Measurements from ENCODE around the gene TMEM132D. TPM values are rescaled to one million over a fixed set of nuclear protein-coding genes. Genes with fewer than 3 reads are reported as not detected.

TMEM132D gene
- total and polyA plus RNA-seq, 2 of the 4 experiments (the other 2 are of a cell fraction) = not detected

DNA sequence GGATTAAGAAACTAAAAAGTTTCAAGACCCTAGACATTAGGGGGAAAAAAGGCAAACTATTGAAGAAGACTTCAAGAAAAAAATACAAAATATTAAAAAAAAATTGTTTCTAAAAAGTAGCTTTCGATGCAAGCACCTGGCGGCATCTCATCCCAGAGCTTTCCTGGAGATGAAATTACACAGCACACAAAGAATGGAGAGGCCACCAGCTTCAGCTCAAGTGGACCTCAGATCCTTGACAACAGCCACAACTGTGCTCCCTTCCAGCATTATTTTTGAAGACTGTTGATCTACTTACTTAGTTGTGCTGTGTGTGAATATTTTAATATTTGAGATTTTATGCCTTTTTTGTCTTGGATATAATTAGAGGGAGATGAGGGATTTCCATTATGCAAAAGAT lies 571.5 kb downstream of the TMEM132D start:
- Histone ChIP-seq H3K4ac (ENCODE audit: low read depth, low read length) (no peak overlapping the region), H3K18ac (ENCODE audit: low read depth, low read length) (no peak overlapping the region), H3K23ac (ENCODE audit: low read depth, low read length) (no peak overlapping the region), H3K4me1 (ENCODE audit: control insufficient read depth, insufficient read depth, low read length) (no peaks in the 10 kb centered on the region), H2AK9ac (replicated peaks; ENCODE audit: low read depth, low read length, poor library complexity) (no peak overlapping the region), H2AK5ac (ENCODE audit: low read depth, low read length) (no peak overlapping the region), H2BK15ac (ENCODE audit: low read depth, low read length) (no peak overlapping the region), H2AFZ (replicated peaks; ENCODE audit: low read length, poor library complexity) (no peak overlapping the region), H3K36me3 (ENCODE audit: control insufficient read depth, insufficient read depth, low read length) (no peaks in the 10 kb centered on the region), H3K9ac (ENCODE audit: low read depth, low read length) (no peak overlapping the region), H4K8ac (ENCODE audit: low read depth in 2 of 2, low read length in 2 of 2) (no peak overlapping the region), H2BK20ac (ENCODE audit: low read depth, low read length) (no peak overlapping the region), H2BK5ac (ENCODE audit: low read depth, low read length, poor library complexity, severe bottlenecking) (no peak overlapping the region), H3K9me1 (ENCODE audit: insufficient read depth, low read length) (no peaks in the 10 kb centered on the region), H3K14ac (replicated peaks; ENCODE audit: low read depth, low read length) (no peak overlapping the region), H3K9me3 (ENCODE audit: control insufficient read depth, insufficient read depth, low read length) (peaks cover 29% of the 10 kb centered on the region), H3K79me1 (ENCODE audit: low read depth in 1 of 2, low read length in 2 of 2) (no peaks in the 10 kb centered on the region), H4K5ac (ENCODE audit: low read depth, low read length) (no peak overlapping the region), H2BK120ac (ENCODE audit: low read depth, low read length) (no peak overlapping the region), H3K27ac (ENCODE audit: insufficient read depth, low read length) (no peak overlapping the region), H3K27me3 (ENCODE audit: control insufficient read depth, insufficient read depth, low read length) (no peaks in the 10 kb centered on the region), H3K56ac (ENCODE audit: extremely low read depth, insufficient read depth, low read length) (no peak overlapping the region), H3K4me3 (ENCODE audit: insufficient read depth, low read depth, low read length) (no peak overlapping the region), H3K4me2 (ENCODE audit: low read depth, low read length) (no peak overlapping the region), H4K91ac (ENCODE audit: insufficient read depth, low read depth, low read length) (no peak overlapping the region), H4K20me1 (ENCODE audit: insufficient read depth, low read length) (no peaks in the 10 kb centered on the region)
- no peak for DNase-seq
- dilution Hi-C loops (cut with HindIII; ENCODE audit: low sequenced_read_pairs, unreplicated experiment) (no loop called here), intact Hi-C loops (cut with micrococcal nuclease) (no loop called here), in situ Hi-C loops (cut with MboI; ENCODE audit: low sequenced_read_pairs) (no loop called here)
- ChIA-PET POLR2A (ENCODE audit: unreplicated experiment) (no interaction called here), CTCF (no interaction called here)
- BruUV-seq (replicated peaks) = no TSS peak
- 30% methylated on average over 2 of the region's 2 CpGs; no CpG with 5 or more reads in 1 of the 2 experiments for WGBS, 2 experiments (ENCODE audit: extremely low coverage in 2 of 2, insufficient read length in 1 of 2)
- TF ChIP-seq POLR2A (IDR thresholded peaks at IDR 0.05; ENCODE audit: low read depth, low read length) (no peak), MAFK (IDR thresholded peaks at IDR 0.05; ENCODE audit: low read depth, low read length) (no peak), BHLHE40 (IDR thresholded peaks at IDR 0.05; ENCODE audit: low read depth, low read length) (no peak), USF2 (IDR thresholded peaks at IDR 0.05; ENCODE audit: low read depth, low read length) (no peak)
- no peak for ATAC-seq (ENCODE audit: low read depth)
